Right kidney (tissue), 1 donor: Measurements from ENCODE around the gene GATM.
"Not testable (repeated sequence)": the region's sequence is repeated elsewhere in the genome, so short reads cannot be mapped to it uniquely, and the experiment has no call there.

Experiments used
- DNase-seq: peaks from one replicate; pipeline ENCODE4 v3.0.0-alpha.2; 2016

Gene GATM

DNA sequence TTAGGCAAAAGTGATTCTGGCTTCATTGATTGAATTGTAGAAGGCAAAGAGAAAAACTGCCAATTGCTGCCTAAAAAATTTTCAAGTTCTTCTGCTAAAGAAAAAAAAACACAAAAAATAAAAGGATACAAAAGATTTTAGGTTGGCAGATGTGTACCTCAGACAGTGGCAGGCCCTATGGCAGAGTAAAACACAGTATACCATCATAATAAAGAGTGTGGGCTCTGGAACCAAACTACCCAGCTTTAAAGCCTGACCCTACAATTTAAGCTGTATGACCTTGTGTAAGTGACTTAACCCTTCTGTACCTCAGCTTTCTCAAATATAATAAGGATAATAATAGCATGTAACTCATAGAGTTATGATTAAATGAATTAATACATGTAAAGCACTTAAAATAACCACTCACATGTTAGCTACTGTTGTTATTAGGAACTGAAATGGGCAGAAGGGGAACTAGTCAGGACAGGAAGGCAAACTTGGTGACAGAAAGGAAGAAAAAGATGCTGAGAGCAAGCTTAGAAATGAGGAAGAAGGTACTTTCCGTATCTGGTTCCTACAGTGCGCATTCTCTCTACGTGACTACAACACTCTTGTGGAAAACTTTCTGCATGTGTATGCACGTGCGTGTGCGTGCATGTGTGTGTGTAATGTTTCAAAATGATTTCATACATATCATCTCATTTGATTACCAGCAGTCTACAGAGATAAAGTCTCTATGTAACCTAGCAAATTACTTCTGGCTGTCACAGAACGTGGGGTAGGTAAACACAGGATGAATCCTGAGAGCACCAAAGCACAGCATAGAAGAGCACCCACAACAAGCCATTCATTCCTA is 13.6 kb upstream of the GATM start:
- no peak for DNase-seq

DNA sequence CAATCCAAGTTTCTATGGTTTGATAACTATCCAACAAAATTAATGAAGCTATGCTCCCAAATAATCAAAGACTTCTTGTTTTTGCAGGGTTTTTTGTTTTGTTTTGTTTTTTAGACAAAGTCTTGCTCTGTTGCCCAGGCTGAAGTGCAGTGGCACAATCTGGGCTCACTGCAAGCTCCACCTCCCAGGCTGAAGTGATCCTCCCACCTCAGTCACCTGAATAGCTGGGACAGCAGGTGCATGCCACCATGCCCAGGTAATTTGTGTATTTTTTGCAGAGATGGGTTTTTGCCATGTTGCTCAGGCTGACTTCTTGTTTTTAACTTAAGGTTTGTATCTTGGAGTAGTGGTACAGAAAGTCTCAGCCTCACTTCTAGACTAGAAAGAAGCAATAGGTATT is 11.0 kb upstream of the GATM start:
- DNase-seq: no peak

- no peak for DNase-seq
Measured at GRCh38 chr15:45387380-45388007, 9.2 kb upstream of the GATM start.

GRCh38 chr15:45386974-45387373 is 8.6 kb upstream of the GATM start:
- no peak for DNase-seq

DNA sequence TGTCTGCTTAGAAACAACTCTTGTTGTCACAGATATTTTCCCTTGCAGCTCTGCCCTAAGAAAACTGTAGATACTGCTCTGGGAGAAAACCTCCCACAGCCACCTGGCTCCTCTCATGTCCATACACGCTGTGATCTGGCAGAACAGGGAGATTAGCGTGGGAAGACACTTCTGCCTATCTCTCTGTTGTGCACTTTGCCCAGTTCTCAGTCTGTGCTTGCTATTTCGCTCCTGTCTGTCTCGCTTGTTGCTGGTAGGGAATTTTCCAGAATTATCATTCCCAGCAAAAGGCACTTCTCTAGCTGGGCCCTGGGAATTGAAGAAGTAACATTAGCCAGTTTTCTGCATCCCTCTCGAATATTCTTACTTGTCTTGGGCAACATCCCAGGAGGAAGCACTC is 8.1 kb upstream of the GATM start:
- no peak for DNase-seq

DNA sequence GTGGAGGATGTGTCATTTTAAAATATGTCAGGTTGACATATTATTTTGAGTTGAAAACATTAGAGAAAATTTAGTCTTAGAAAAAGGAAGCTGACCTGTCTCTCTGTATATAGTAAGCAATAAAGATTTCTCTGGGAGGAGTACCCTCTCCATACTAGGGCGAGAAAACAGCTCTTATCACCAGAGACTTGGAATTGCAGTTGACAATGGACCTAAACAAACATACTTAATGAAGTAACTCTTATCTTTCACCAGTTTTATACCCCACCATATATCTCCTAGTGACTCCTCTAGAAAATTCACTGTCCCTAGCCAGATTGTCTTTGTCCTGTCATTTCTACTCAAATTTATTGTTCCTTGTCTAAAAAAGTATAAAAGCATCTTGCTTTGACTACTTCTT is 7.2 kb upstream of the GATM start:
- DNase-seq: no peak

DNA sequence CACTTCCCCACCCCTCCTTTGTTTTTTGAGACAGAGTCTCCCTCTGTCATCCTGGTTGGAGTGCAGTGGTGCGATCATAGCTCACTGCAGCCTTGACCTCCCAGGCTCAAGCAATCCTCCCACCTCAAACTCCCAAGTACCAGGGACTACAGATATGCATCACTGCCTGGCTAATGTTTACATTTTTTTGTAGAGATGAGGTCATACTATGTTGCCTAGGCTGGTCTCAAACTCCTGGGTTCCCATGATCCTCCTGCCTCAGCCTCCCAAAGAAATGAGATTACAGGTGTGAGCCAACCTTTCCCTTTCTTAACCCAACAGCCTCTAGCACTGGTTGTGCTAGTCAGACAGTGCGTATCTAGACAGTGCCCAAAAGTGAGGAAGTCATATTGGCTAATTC is 6.4 kb upstream of the GATM start:
- DNase-seq: no peak

DNA sequence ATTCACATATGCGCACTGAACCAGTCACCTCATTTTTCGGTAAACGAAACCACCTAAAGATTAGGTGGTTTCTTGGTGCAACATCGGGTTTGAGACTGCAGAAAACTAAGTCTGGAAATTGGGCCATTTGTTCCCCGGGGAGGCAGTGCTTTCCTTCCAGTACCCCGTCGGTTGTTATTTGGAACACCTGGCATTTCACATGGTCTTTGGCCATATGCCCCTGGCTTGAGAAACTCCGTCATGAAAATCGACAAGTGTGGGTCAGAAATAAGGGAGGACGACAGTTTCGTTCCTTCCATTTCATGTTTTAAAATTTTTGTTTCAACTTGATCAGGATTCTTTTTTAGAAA is 544 bp upstream of the GATM start:
- DNase-seq: no peak

DNA sequence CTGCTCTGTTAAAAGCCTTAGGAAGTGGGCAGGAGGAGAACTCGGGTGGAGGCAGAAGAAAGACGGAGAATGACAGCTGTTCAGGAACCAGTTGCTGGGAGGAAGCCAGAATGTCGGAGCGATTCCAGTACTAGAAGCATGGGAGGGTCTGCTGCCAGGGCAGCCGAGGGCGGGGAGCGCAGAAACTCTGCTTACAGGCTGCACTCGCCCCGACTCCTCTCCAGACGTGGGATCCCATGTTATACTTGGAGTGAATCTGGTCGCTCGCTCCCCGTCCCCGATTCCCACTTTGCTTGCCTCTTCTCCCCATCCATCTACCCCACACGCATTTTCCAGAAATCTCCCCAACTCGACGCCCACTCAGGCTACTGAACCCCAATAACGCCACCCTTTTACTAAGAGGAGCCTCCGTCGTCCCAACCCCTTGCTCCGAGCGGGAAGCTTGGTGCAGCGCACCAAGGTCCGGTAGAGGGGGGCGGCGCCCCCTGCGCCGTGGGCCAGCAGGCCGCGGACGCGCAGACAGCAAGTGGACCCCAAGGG is 665 bp downstream of the GATM start:
- DNase-seq: no peak

GRCh38 chr15:45376967-45377608 is 1.3 kb downstream of the GATM start:
- no peak for DNase-seq

GRCh38 chr15:45376300-45376928 is 1.9 kb downstream of the GATM start:
- no peak for DNase-seq

GRCh38 chr15:45375836-45376235 is 2.5 kb downstream of the GATM start:
- no peak for DNase-seq

DNA sequence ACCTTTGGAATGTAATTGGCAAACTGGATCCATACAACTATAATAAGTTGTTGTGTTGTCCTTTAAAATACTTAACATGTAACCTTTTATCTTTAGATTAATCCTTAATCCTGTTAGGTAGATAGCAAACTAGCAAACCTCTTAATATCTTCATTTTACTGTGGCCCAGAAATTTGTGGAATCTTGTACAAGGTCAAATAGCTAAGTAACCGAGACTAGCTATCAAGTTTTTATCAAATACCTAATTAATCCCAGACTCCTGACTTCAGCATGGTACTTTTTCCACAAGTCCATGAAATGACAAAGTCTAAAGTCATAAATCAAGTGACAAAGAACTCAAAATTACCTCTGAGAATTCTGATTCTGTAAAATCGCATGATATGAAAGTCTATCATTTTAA is 4.4 kb downstream of the GATM start:
- DNase-seq: no peak

GRCh38 chr15:45372041-45372995 is 6.0 kb downstream of the GATM start:
- DNase-seq: no peak

GRCh38 chr15:45371546-45371945 is 6.8 kb downstream of the GATM start:
- DNase-seq: no peak

GRCh38 chr15:45370042-45370441 is 8.3 kb downstream of the GATM start:
- DNase-seq: not testable (repeated sequence)

DNA sequence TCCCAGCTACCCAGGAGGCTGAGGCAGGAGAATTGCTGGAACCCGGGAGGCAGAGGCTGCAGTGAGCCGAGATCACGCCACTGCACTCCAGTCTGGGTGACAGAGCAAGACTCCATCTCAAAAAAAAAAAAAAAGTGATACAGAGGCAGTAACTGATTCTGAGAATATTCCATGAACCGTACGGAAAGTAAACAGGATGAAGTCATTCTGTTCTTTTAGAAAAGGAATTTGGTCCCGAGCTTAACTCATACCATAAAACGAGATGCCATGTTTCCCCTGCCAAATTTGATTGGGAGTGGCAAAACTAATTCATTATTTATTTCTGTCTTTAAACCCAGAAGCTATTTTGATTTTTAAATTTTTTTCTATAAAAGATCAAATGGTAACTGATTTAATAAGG is 11.1 kb downstream of the GATM start:
- DNase-seq: not testable (repeated sequence)

DNA sequence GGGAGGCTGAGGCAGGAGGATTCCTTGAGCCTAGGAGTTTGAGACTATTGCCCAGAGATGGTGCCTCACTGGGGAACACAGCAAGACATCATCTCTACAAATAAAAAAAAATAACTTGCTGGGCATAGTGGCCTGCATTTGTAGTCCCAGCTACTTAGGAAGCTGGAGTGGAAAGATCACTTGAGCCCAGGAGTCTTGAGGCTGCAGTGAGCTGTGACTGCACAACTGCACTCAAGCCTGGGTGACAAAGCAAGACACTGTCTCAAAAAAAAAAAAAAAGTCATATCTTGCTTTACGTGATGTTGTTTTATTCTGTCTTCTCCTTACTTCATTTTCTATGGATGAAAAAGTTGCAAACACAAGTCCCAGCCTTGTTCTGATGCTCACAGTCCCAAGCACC is 14.1 kb downstream of the GATM start:
- DNase-seq: no peak

DNA sequence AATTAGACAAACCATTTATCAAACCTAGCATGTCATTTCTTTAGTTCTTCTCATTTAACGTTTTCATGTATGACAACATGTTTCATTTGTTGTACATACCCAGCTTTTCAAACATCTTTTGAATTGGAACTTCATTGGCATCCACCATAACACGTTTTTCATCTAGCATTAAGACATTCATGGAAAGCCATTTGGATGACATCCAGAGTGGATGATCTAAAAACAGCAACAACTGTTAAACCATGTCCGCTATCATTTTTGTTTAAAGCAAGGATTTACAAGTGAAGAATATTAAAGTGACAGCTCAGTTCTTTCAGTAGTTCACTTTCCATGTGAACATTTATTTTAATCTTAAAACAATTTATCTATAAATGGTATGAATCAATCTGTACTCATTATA is 14.5 kb downstream of the GATM start:
- no peak for DNase-seq

- DNase-seq: no peak
Measured at GRCh38 chr15:45363334-45363733, 15.0 kb downstream of the GATM start.

- DNase-seq: no peak
Measured at GRCh38 chr15:45362419-45362818, 15.9 kb downstream of the GATM start.

DNA sequence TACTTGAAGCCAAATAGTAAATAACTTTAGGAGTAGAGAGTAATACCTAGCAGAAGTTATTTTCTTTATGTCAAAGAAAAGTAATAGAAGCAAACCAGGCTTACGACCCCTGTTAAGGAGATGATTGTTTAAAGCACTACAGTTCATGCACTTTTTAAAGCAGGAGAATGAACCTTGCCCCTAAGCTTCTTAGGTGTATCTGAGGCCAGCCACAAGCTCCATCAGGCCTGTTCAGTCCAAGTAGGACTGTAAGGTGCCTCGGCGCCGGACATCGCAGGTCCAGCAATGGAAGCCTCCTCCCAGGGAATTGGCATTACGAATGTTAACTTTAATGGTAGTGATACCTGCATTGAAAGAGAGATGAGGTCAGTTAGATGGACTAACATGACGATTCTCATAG is 16.5 kb downstream of the GATM start:
- no peak for DNase-seq
